ENCODE results near the gene CLCN4.

DNA sequence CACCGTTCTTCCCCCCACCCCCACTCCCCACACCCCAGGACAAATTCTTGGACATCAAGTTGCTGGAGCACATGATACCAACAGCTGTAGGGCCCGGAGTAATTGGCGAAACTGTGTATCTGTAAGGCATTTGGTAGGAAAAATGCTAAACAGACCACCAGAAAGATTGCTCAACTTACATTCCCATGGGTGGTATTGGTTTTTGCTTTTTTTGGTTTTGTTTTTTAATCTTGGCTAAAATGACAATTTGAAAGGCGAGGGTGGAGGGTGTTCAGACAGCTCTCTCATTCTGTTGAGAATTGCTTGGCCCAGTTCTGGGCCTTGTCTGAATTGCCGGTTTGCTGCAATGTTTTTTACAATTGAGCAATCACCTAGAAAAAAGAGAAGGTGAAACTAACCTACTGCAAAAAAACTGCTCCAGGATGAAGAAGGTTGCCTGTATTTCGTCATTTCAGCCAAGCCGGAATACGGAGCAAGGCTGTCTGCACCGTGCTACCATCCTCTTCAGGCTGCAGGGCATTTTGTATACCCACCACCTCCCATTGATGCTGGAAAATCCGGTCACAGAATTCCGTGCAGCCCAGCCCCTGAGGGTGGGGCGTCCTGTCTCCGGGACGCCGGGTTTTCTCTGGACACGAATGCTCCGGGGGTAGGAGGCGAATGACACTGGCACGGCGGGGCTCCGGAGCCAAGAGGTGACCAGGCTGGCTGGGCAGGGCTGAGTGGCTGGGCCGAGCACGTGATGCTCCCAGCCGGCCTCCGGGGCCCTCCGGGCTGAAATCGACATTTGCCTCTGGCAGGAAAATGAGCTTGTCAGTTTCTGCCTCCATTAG, at the start of gene CLCN4:
- TF ChIP-seq, protein P1, sequence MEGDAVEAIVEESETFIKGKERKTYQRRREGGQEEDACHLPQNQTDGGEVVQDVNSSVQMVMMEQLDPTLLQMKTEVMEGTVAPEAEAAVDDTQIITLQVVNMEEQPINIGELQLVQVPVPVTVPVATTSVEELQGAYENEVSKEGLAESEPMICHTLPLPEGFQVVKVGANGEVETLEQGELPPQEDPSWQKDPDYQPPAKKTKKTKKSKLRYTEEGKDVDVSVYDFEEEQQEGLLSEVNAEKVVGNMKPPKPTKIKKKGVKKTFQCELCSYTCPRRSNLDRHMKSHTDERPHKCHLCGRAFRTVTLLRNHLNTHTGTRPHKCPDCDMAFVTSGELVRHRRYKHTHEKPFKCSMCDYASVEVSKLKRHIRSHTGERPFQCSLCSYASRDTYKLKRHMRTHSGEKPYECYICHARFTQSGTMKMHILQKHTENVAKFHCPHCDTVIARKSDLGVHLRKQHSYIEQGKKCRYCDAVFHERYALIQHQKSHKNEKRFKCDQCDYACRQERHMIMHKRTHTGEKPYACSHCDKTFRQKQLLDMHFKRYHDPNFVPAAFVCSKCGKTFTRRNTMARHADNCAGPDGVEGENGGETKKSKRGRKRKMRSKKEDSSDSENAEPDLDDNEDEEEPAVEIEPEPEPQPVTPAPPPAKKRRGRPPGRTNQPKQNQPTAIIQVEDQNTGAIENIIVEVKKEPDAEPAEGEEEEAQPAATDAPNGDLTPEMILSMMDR (conservative IDR thresholded peaks at IDR 0.05): no peak
- no peak; the same call in 1 of the 2 replicates for TF ChIP-seq ZFX (IDR thresholded peaks at IDR 0.05)

Measured in C4-2B (cell line).